OCI-LY7 (cell line): ENCODE data around the gene MYO16. TPM values are rescaled to one million over a fixed set of nuclear protein-coding genes. Genes with fewer than 3 reads are reported as not detected.
A peak's percentile ranks its signal among the peaks of the same experiment; 100 is the strongest.

Source experiments
- BruUV-seq: library from RNA; stranded (reverse); fragments of 400-500 nt; replicated peaks from 2 replicates; lab custom pipeline; 2021; lab: Mats Ljungman, UMichigan
- CTCF ChIA-PET: fragments of 300-600 bp; sonication (Branson Sonifier 250); formaldehyde crosslinking; loops from one replicate; lab custom pipeline; 2022; ENCODE audit warnings: antibody characterized with exemption; ENCODE audit not compliant: unreplicated experiment; lab: Charles Lee
- POLR2A ChIA-PET: fragments of 300-600 bp; sonication (Branson Sonifier 250); formaldehyde crosslinking; loops from one replicate; lab custom pipeline; 2022; ENCODE audit warnings: antibody characterized with exemption; lab: Charles Lee
- DNase-seq: peaks from one replicate; pipeline ENCODE4 v3.0.0-alpha.2; 2015; ENCODE audit warnings: low spot score
- H2AFZ ChIP-seq: fragments of 200-600 bp; sonication (generic), shearing (Covaris generic); 2 replicates; pipeline ENCODE4 v1.6.1; 2014; ENCODE audit warnings: mild to moderate bottlenecking, antibody characterized with exemption, low read length, moderate library complexity
- H3K27ac ChIP-seq: fragments of 200-600 bp; sonication (generic); 2 replicates; pipeline ENCODE4 v1.5.1; 2014; ENCODE audit warnings: mixed run types, low read depth, mild to moderate bottlenecking, moderate library complexity, low read length, inconsistent platforms; ENCODE audit not compliant: poor library complexity, severe bottlenecking
- H3K36me3 ChIP-seq: fragments of 200-600 bp; sonication (generic); 2 replicates; pipeline ENCODE4 v1.6.1; 2014; ENCODE audit warnings: mild to moderate bottlenecking, antibody characterized with exemption, low read length, moderate library complexity, mixed read lengths; ENCODE audit not compliant: insufficient read depth
- H3K4me1 ChIP-seq: fragments of 200-600 bp; sonication (generic); 2 replicates; pipeline ENCODE4 v1.5.1; 2014; ENCODE audit warnings: mild to moderate bottlenecking, low read length; ENCODE audit not compliant: insufficient read depth, poor library complexity, severe bottlenecking
- H3K4me2 ChIP-seq: fragments of 200-600 bp; sonication (generic); 2 replicates; pipeline ENCODE4 v1.6.1; 2014; ENCODE audit warnings: mild to moderate bottlenecking, low read length
- H3K4me3 ChIP-seq: fragments of 200-600 bp; sonication (generic); 2 replicates; pipeline ENCODE4 v1.5.1; 2014; ENCODE audit warnings: mild to moderate bottlenecking, low read depth, low read length; ENCODE audit not compliant: poor library complexity, severe bottlenecking
- H3K79me2 ChIP-seq: fragments of 200-600 bp; sonication (generic); 2 replicates; pipeline ENCODE4 v1.6.1; 2016; ENCODE audit warnings: low read depth, mild to moderate bottlenecking, low read length, moderate library complexity, mixed read lengths; ENCODE audit not compliant: insufficient read depth
- H3K9me2 ChIP-seq: fragments of 200-600 bp; sonication (generic); 2 replicates; pipeline ENCODE4 v1.6.1; 2016; ENCODE audit warnings: mild to moderate bottlenecking, low read length, mixed read lengths; ENCODE audit not compliant: insufficient read depth
- H3K9me3 ChIP-seq: fragments of 200-600 bp; sonication (generic); 2 replicates; pipeline ENCODE4 v1.6.1; 2014; ENCODE audit warnings: mild to moderate bottlenecking, mixed run types, low read length, mixed read lengths
- H4K20me1 ChIP-seq: fragments of 200-600 bp; sonication (generic); 2 replicates; pipeline ENCODE4 v1.6.1; 2014; ENCODE audit warnings: mild to moderate bottlenecking, antibody characterized with exemption, low read length, moderate library complexity, mixed read lengths; ENCODE audit not compliant: insufficient read depth
- EZH2phosphoT487 ChIP-seq: fragments of 200-600 bp; sonication (generic); IDR thresholded peaks from 2 replicates; pipeline ENCODE4 v1.6.1; 2018; ENCODE audit warnings: low read depth, borderline replicate concordance, mild to moderate bottlenecking, mixed run types, antibody characterized with exemption, low read length, moderate library complexity, mixed read lengths
- intact Hi-C: fragments of 100-400 bp; cut with micrococcal nuclease; formaldehyde crosslinking; loops from one replicate; pipeline ENCODE4 v1.10.0; 2022; ENCODE audit not compliant: unreplicated experiment
- total RNA-seq, 2 experiments: library from RNA; depleted of rRNA in 1 of 2; stranded (reverse); fragments of >200 nt in 1 of 2; shearing (Covaris generic) in 1 of 2; gene quantifications; 2 replicates each; pipeline ENCODE4 v1.2.3, GENCODE V29; 2014 to 2022
- TF ChIP-seq, protein P1 (sequence below): fragments of 200-600 bp; sonication (generic); conservative IDR thresholded peaks from 2 replicates; pipeline ENCODE4 v1.5.1; 2014; ENCODE audit warnings: mild to moderate bottlenecking, antibody characterized with exemption, low read length, moderate library complexity, mixed read lengths

Gene MYO16
- total RNA-seq, 2 experiments from 2014 or later, result 0.06 TPM; not detected in 1

DNA sequence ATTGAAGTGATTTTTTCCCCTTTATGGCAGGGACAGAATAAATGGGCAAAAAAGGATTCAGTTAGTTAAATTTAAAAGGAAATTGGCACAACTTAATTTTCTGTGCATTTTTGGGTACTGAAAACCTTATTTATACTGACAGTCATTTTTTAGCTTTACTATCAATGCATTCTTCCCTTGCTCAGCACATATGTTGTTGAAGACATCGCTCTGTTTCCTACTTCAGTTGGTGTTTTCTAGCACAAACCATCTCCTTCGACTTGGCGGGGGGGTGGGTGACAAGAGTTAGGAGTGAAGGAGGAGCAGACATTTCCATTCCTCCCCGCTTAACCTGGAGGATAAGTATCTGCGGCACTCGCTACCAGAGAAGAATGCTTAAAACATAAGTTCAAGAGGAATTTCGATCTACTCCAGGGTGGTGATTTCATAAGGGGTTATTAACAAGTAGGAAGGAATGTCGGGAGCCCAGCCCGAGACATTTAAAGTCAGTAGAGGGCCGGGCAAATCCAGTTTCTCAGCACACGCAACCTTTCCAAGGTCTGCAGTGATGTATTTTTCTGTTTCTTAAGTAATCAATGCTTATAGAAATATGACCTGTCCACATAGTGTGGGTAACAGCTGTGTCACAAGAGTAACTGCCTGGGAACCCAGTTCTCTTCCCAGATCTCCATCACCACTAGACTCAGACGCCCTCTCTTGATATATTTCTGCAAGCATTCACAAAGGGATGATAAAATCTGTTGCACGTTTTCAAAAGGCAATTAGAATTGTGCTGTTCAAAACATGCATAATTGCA, 525.8 kb downstream of the MYO16 start:
- intact Hi-C loops, result no loop called here
- no peaks in the 10 kb centered on the region for H4K20me1 ChIP-seq
- TF ChIP-seq EZH2phosphoT487, result no peak
- TF ChIP-seq, protein P1, sequence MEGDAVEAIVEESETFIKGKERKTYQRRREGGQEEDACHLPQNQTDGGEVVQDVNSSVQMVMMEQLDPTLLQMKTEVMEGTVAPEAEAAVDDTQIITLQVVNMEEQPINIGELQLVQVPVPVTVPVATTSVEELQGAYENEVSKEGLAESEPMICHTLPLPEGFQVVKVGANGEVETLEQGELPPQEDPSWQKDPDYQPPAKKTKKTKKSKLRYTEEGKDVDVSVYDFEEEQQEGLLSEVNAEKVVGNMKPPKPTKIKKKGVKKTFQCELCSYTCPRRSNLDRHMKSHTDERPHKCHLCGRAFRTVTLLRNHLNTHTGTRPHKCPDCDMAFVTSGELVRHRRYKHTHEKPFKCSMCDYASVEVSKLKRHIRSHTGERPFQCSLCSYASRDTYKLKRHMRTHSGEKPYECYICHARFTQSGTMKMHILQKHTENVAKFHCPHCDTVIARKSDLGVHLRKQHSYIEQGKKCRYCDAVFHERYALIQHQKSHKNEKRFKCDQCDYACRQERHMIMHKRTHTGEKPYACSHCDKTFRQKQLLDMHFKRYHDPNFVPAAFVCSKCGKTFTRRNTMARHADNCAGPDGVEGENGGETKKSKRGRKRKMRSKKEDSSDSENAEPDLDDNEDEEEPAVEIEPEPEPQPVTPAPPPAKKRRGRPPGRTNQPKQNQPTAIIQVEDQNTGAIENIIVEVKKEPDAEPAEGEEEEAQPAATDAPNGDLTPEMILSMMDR, result no peak
- ChIA-PET CTCF (no interaction called here), POLR2A (interaction anchor here (0.6 to 1.1 kb wide), 4 partner anchors 9 to 943 kb away, joined by 3 to 6 read pairs (median 3); no protein-coding TSS in a partner anchor)
- no peaks in the 10 kb centered on the region for H3K79me2 ChIP-seq
- H3K9me2 ChIP-seq, result no peaks in the 10 kb centered on the region
- H2AFZ ChIP-seq, result no peak overlapping the region
- no TSS peak for BruUV-seq
- no peaks in the 10 kb centered on the region for H3K36me3 ChIP-seq
- peaks cover 26% of the 10 kb centered on the region for H3K4me1 ChIP-seq
- H3K27ac ChIP-seq, result no peak overlapping the region
- H3K4me3 ChIP-seq, result no peak overlapping the region
- no peaks in the 10 kb centered on the region for H3K9me3 ChIP-seq
- no peak overlapping the region for H3K4me2 ChIP-seq
- DNase-seq, result no peak

GRCh38 chr13:109156181-109156935, 526.9 kb downstream of the MYO16 start:
- Histone ChIP-seq H3K79me2 (no peaks in the 10 kb centered on the region), H3K36me3 (no peaks in the 10 kb centered on the region), H3K9me3 (no peaks in the 10 kb centered on the region), H3K4me1 (peaks cover 38% of the 10 kb centered on the region), H3K9me2 (no peaks in the 10 kb centered on the region), H3K27ac (no peak overlapping the region), H4K20me1 (no peaks in the 10 kb centered on the region), H2AFZ (0 out of 2 replicates have a peak overlapping the region, but pooled peaks have one; percentile 31), H3K4me3 (no peak overlapping the region), H3K4me2 (no peak overlapping the region)
- TF ChIP-seq, protein P1, result no peak
- ChIA-PET CTCF (interaction anchor here (0.6 kb wide), 1 partner anchor 11 kb away, joined by 3 read pairs; no protein-coding TSS in a partner anchor), POLR2A (interaction anchor here (0.9 to 1.5 kb wide), 3 partner anchors 21 to 431 kb away, joined by 3 to 9 read pairs (median 4); no protein-coding TSS in a partner anchor)
- intact Hi-C loops, result no loop called here
- DNase-seq, result no peak
- BruUV-seq, result no TSS peak
